Endodermal cell (in vitro differentiated cells): ENCODE data around the gene TRPM3. TPM values are rescaled to one million over a fixed set of nuclear protein-coding genes. Genes with fewer than 3 reads are reported as not detected.

Experiments used
- DNase-seq: peaks from one replicate; pipeline ENCODE4 v3.0.0-alpha.2; 2017
- H3K27ac ChIP-seq: 2 replicates; pipeline ENCODE4 v1.5.1; 2013; ENCODE audit warnings: mild to moderate bottlenecking, low read depth, low read length, moderate library complexity
- H3K27me3 ChIP-seq: 2 replicates; pipeline ENCODE4 v1.6.1; 2013; ENCODE audit warnings: mild to moderate bottlenecking, low read length, moderate library complexity; ENCODE audit not compliant: insufficient read depth, control insufficient read depth, poor library complexity, severe bottlenecking
- H3K36me3 ChIP-seq: 2 replicates; pipeline ENCODE4 v1.7.0; 2013; ENCODE audit warnings: mild to moderate bottlenecking, low read length, moderate library complexity; ENCODE audit not compliant: control insufficient read depth, insufficient read depth
- H3K4me1 ChIP-seq: one replicate; pipeline ENCODE4 v1.7.0; 2013; ENCODE audit warnings: low read length; ENCODE audit not compliant: control insufficient read depth, insufficient read depth
- H3K4me3 ChIP-seq: 2 replicates; pipeline ENCODE4 v1.5.1; 2013; ENCODE audit warnings: mild to moderate bottlenecking, low read length, moderate library complexity
- H3K9ac ChIP-seq: 2 replicates; pipeline ENCODE4 v1.6.1; 2013; ENCODE audit warnings: mild to moderate bottlenecking, low read length, moderate library complexity; ENCODE audit not compliant: poor library complexity, severe bottlenecking; ENCODE audit errors: extremely low read depth
- H3K9me3 ChIP-seq: 2 replicates; pipeline ENCODE4 v1.6.1; 2013; ENCODE audit warnings: mild to moderate bottlenecking, low read length, moderate library complexity; ENCODE audit not compliant: control insufficient read depth
- H3K27ac Mint-ChIP-seq: 2 replicates; pipeline ENCODE4 v1.8.0; 2020; ENCODE audit warnings: mixed read lengths
- H3K27me3 Mint-ChIP-seq: 2 replicates; pipeline ENCODE4 v1.8.0; 2021; ENCODE audit warnings: mild to moderate bottlenecking, mixed read lengths; ENCODE audit not compliant: insufficient read depth
- H3K36me3 Mint-ChIP-seq: 2 replicates; pipeline ENCODE4 v1.8.0; 2020; ENCODE audit warnings: low read depth, mixed read lengths
- H3K4me1 Mint-ChIP-seq: 2 replicates; pipeline ENCODE4 v1.8.0; 2020; ENCODE audit warnings: mixed read lengths
- H3K4me3 Mint-ChIP-seq: 2 replicates; pipeline ENCODE4 v1.8.0; 2020; ENCODE audit warnings: mild to moderate bottlenecking, moderate library complexity, mixed read lengths
- H3K9me3 Mint-ChIP-seq: 2 replicates; pipeline ENCODE4 v1.8.0; 2020; ENCODE audit warnings: mild to moderate bottlenecking, mixed read lengths
- WGBS, 2 experiments: methylation state at CpG; one replicate each; pipeline versions ENCODE4 v1.1.5 to v1.1.7; 2013; ENCODE audit warnings: missing lambda C conversion rate in 2 of 2, mixed read lengths in 1 of 2; ENCODE audit not compliant: insufficient coverage in 1 of 2, insufficient read length in 1 of 2; 5-methylcytosine and 5-hydroxymethylcytosine counted together
- long read RNA-seq, 4 experiments: library from polyadenylated mRNA in 2 of 4; library from RNA in 1 of 4; library from capped mRNA in 1 of 4; stranded (forward) in 3 of 4; unstranded in 1 of 4; transcript quantifications; one replicate each; pipeline ENCODE4 v2.0.0, GENCODE V29; 2020 to 2021; ENCODE audit warnings: inconsistent platforms in 1 of 4
- polyA plus RNA-seq, 2 experiments: library from polyadenylated mRNA; stranded (reverse); fragments of 50-300 nt; gene quantifications; one replicate each; pipeline ENCODE4 v1.2.3, GENCODE V29; 2013
- total RNA-seq, 2 donors: library from RNA; stranded (reverse); fragmentation: NEBNext Ultra II Directional in 1 of 2; extraction: Animal tissue kit (Norgen Biotek cat#: 25700) in 1 of 2; gene quantifications; 2 replicates in 1 of 2; 3 replicates in 1 of 2; pipeline ENCODE4 v1.2.1, GENCODE V29; 2021
- TF ChIP-seq, protein P1 (sequence below): fragments of 200-600 bp; sonication (generic); conservative IDR thresholded peaks from 2 replicates; pipeline ENCODE4 v1.5.0; 2021; ENCODE audit warnings: antibody characterized with exemption, mild to moderate bottlenecking

The TRPM3 gene
- 1 to 10 TPM; 1.8 to 2.5 TPM for total RNA-seq
- 2.5 TPM for polyA plus RNA-seq (2013, experiment 1 of 2)
- polyA plus RNA-seq (2013, experiment 2 of 2): 2.3 TPM
- long read RNA-seq, experiment 1, partial matches to known transcripts: 0 of 1 reads
- long read RNA-seq, experiment 1, other reads (novel, unspliced or antisense): 1 of 1 reads
- long read RNA-seq, experiment 2, partial matches to known transcripts: 0 of 2 reads
- long read RNA-seq, experiment 2, other reads (novel, unspliced or antisense): 2 of 2 reads
- long read RNA-seq, experiment 3, partial matches to known transcripts: 3 of 3 reads
- long read RNA-seq, experiment 3, other reads (novel, unspliced or antisense): 0 of 3 reads
- long read RNA-seq, experiment 4, partial matches to known transcripts: 1 of 1 reads
- long read RNA-seq, experiment 4, other reads (novel, unspliced or antisense): 0 of 1 reads

GRCh38 chr9:71121275-71122021 is at the start of gene TRPM3:
Gene TRPM3 (minus strand): TSS chr9:71121621. CDS start chr9:71121354, 267 bp downstream.
- DNase-seq: peak; percentile 83
- H3K27ac Mint-ChIP-seq: peak within 1 kb of the TSS; percentile 81
- peaks cover 13% of the 10 kb centered on the region for H3K27me3 Mint-ChIP-seq
- peaks cover 13% of the 10 kb centered on the region for H3K4me1 ChIP-seq
- peak within 1 kb of the TSS; percentile 62 for H3K4me3 Mint-ChIP-seq
- H3K9me3 ChIP-seq: no peaks in the 10 kb centered on the region
- no peaks in the 10 kb centered on the region for H3K9me3 Mint-ChIP-seq
- H3K27me3 ChIP-seq: peaks cover 19% of the 10 kb centered on the region
- WGBS, 2 experiments: 8 to 16% methylated on average over 8 to 19 of the region's 19 CpGs
- H3K36me3 ChIP-seq: no peaks in the 10 kb centered on the region
- H3K4me1 Mint-ChIP-seq: peaks cover 31% of the 10 kb centered on the region
- H3K4me3 ChIP-seq: peak within 1 kb of the TSS; percentile 75
- H3K36me3 Mint-ChIP-seq: no peaks in the 10 kb centered on the region
- TF ChIP-seq, protein P1, sequence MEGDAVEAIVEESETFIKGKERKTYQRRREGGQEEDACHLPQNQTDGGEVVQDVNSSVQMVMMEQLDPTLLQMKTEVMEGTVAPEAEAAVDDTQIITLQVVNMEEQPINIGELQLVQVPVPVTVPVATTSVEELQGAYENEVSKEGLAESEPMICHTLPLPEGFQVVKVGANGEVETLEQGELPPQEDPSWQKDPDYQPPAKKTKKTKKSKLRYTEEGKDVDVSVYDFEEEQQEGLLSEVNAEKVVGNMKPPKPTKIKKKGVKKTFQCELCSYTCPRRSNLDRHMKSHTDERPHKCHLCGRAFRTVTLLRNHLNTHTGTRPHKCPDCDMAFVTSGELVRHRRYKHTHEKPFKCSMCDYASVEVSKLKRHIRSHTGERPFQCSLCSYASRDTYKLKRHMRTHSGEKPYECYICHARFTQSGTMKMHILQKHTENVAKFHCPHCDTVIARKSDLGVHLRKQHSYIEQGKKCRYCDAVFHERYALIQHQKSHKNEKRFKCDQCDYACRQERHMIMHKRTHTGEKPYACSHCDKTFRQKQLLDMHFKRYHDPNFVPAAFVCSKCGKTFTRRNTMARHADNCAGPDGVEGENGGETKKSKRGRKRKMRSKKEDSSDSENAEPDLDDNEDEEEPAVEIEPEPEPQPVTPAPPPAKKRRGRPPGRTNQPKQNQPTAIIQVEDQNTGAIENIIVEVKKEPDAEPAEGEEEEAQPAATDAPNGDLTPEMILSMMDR: no peak
- H3K9ac ChIP-seq: no peak within 1 kb of the TSS
- no peak within 1 kb of the TSS for H3K27ac ChIP-seq

GRCh38 chr9:71168418-71168817 is 47.0 kb upstream of the TRPM3 start:
- peaks cover 13% of the 10 kb centered on the region for H3K9me3 Mint-ChIP-seq
- no peaks in the 10 kb centered on the region for H3K9me3 ChIP-seq
- H3K36me3 Mint-ChIP-seq: peaks cover 2% of the 10 kb centered on the region
- no peak for DNase-seq
- H3K36me3 ChIP-seq: no peaks in the 10 kb centered on the region
- TF ChIP-seq, protein P1: no peak
- H3K27ac ChIP-seq: no peak overlapping the region
- no peak overlapping the region for H3K4me3 ChIP-seq
- peaks cover 3% of the 10 kb centered on the region for H3K4me1 Mint-ChIP-seq
- no peak overlapping the region for H3K4me3 Mint-ChIP-seq
- H3K9ac ChIP-seq: no peak overlapping the region
- H3K27ac Mint-ChIP-seq: no peak overlapping the region
- no peaks in the 10 kb centered on the region for H3K4me1 ChIP-seq
- H3K27me3 ChIP-seq: no peaks in the 10 kb centered on the region
- H3K27me3 Mint-ChIP-seq: no peaks in the 10 kb centered on the region

DNA sequence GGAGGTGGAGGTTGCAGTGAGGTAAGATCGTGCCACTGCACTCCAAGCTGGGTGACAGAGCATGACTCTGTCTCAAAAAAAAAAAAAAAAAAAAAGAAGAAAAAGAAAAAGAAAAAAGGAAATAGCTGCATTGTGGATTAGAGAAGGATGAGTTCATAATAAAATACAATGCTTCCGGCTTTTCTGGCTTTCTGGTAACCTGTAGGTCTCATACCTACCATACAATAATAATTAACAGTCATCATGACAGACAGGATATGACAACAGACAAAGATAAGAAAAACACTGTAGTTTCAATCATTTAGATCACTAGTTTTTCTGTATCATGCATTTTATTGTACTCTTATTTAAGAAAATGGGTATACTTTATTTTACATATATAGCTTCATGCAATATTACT is 40.7 kb upstream of the TRPM3 start:
- WGBS, 2 experiments: 93 to 100% methylated on average over 1 to 2 of the region's 2 CpGs
- H3K36me3 Mint-ChIP-seq: no peaks in the 10 kb centered on the region
- no peak for DNase-seq
- no peaks in the 10 kb centered on the region for H3K9me3 ChIP-seq
- no peaks in the 10 kb centered on the region for H3K9me3 Mint-ChIP-seq
- H3K4me1 Mint-ChIP-seq: peaks cover 3% of the 10 kb centered on the region
- H3K27ac ChIP-seq: no peak overlapping the region
- H3K27ac Mint-ChIP-seq: no peak overlapping the region
- no peaks in the 10 kb centered on the region for H3K36me3 ChIP-seq
- H3K27me3 ChIP-seq: no peaks in the 10 kb centered on the region
- TF ChIP-seq, protein P1: no peak
- H3K4me1 ChIP-seq: no peaks in the 10 kb centered on the region
- no peak overlapping the region for H3K9ac ChIP-seq
- no peak overlapping the region for H3K4me3 Mint-ChIP-seq
- no peak overlapping the region for H3K4me3 ChIP-seq
- no peaks in the 10 kb centered on the region for H3K27me3 Mint-ChIP-seq
